HCT116 (cell line): ENCODE results near the gene UCN. TPM values are rescaled to one million over a fixed set of nuclear protein-coding genes. Genes with fewer than 3 reads are reported as not detected.

ENCODE experiments used
- ATAC-seq: fragments of 200-7000 bp; cut with Tn5 transposase; 2 replicates; pipeline ENCODE4 v1.9.1; 2020; ENCODE audit warnings: mild to moderate bottlenecking, moderate library complexity
- BruUV-seq: library from RNA; stranded (reverse); fragments of 400-500 nt; replicated peaks from 2 replicates; lab custom pipeline; 2021; lab: Mats Ljungman, UMichigan
- CTCF ChIA-PET: fragments of 300-600 bp; sonication (Branson Sonifier 250); formaldehyde crosslinking; loops from one replicate; lab custom pipeline; 2021; ENCODE audit warnings: antibody characterized with exemption; lab: Charles Lee
- POLR2A ChIA-PET: fragments of 300-600, 350-600 bp; sonication (Branson Sonifier 250); formaldehyde crosslinking; loops from one replicate; lab custom pipeline; 2021; ENCODE audit warnings: antibody characterized with exemption; lab: Charles Lee
- RAD21 ChIA-PET, 2 experiments: fragments of 300-600 bp; sonication (Branson Sonifier 250); formaldehyde crosslinking; loops; one replicate each; lab custom pipeline; 2023; ENCODE audit warnings: low total read pairs in 2 of 2; ENCODE audit not compliant: uncharacterized antibody in 2 of 2, unreplicated experiment in 2 of 2, low non-redundant PET in 1 of 2; lab: Charles Lee
- DNase-seq: peaks from one replicate; pipeline ENCODE4 v3.0.0-alpha.2; 2010; ENCODE audit warnings: low read depth, low spot score
- H2AFZ ChIP-seq: fragments of 200-600 bp; shearing (Covaris generic), sonication (generic); 2 replicates; pipeline ENCODE4 v1.6.1; 2017; ENCODE audit warnings: low read depth, mixed run types, mixed read lengths, antibody characterized with exemption, low read length; ENCODE audit not compliant: poor library complexity, severe bottlenecking
- H3K27ac ChIP-seq: 2 replicates; pipeline ENCODE4 v1.5.1; 2012; ENCODE audit warnings: low read depth, low read length
- H3K27me3 ChIP-seq: fragments of 200-600 bp; sonication (generic); 2 replicates; pipeline ENCODE4 v1.6.1; 2016; ENCODE audit warnings: mixed run types, low read length, mixed read lengths; ENCODE audit not compliant: insufficient read depth
- H3K36me3 ChIP-seq, 2 experiments: fragments of 200-500 bp in 1 of 2; fragments of 200-600 bp in 1 of 2; sonication (Bioruptor generic) in 1 of 2; sonication (generic) in 1 of 2; 2 replicates each; pipeline versions ENCODE4 v1.5.1 to v1.6.1; 2014 to 2016; ENCODE audit warnings: low read length in 2 of 2, inconsistent platforms in 1 of 2, mixed read lengths in 1 of 2, mixed run types in 1 of 2; ENCODE audit not compliant: insufficient read depth in 2 of 2, control insufficient read depth in 1 of 2
- H3K4me1 ChIP-seq, 2 experiments: fragments of 200-600 bp in 1 of 2; sonication (generic) in 1 of 2; 2 replicates each; pipeline versions ENCODE4 v1.5.1 to v1.6.1; 2012 to 2017; ENCODE audit warnings: low read length in 2 of 2, inconsistent platforms in 1 of 2, mild to moderate bottlenecking in 1 of 2, mixed read lengths in 1 of 2, mixed run types in 1 of 2, moderate library complexity in 1 of 2; ENCODE audit not compliant: insufficient read depth in 2 of 2, control insufficient read depth in 1 of 2
- H3K4me2 ChIP-seq: fragments of 200-600 bp; sonication (generic); 2 replicates; pipeline ENCODE4 v1.6.1; 2017; ENCODE audit warnings: mixed run types, low read length, mixed read lengths
- H3K4me3 ChIP-seq, 2 experiments: fragments of 200-600 bp in 1 of 2; sonication (generic) in 1 of 2; replicated peaks in 1 of 2; 2 replicates each; pipeline ENCODE4 v1.5.1; 2011 to 2016; ENCODE audit warnings: low read length in 2 of 2, control low read depth in 1 of 2, low read depth in 1 of 2, mild to moderate bottlenecking in 1 of 2, mixed read lengths in 1 of 2, mixed run types in 1 of 2
- H3K79me2 ChIP-seq: fragments of 200-600 bp; sonication (generic); 2 replicates; pipeline ENCODE4 v1.6.1; 2017; ENCODE audit warnings: mild to moderate bottlenecking, mixed run types, low read length, moderate library complexity, mixed read lengths; ENCODE audit not compliant: insufficient read depth
- H3K9ac ChIP-seq: fragments of 200-600 bp; sonication (generic); 2 replicates; pipeline ENCODE4 v1.6.1; 2016; ENCODE audit warnings: low read length, mixed read lengths
- H3K9me2 ChIP-seq: fragments of 200-600 bp; sonication (generic), shearing (Covaris generic); 2 replicates; pipeline ENCODE4 v1.6.1; 2017; ENCODE audit warnings: mixed run types, mild to moderate bottlenecking, moderate library complexity; ENCODE audit not compliant: insufficient read depth
- H3K9me3 ChIP-seq, 2 experiments: fragments of 200-500 bp in 1 of 2; fragments of 200-600 bp in 1 of 2; sonication (Bioruptor generic) in 1 of 2; sonication (generic) in 1 of 2; 2 replicates each; pipeline ENCODE4 v1.6.1; 2014 to 2017; ENCODE audit warnings: low read length in 2 of 2, mixed read lengths in 2 of 2, inconsistent platforms in 1 of 2, low read depth in 1 of 2, mild to moderate bottlenecking in 1 of 2, mixed run types in 1 of 2, moderate library complexity in 1 of 2; ENCODE audit not compliant: control insufficient read depth in 1 of 2, insufficient read depth in 1 of 2
- H4K20me1 ChIP-seq: fragments of 200-600 bp; sonication (generic), shearing (Covaris generic); 2 replicates; pipeline ENCODE4 v1.6.1; 2017; ENCODE audit warnings: mixed run types, mild to moderate bottlenecking, moderate library complexity; ENCODE audit not compliant: insufficient read depth
- ELF1 ChIP-seq: IDR thresholded peaks from 2 replicates; pipeline ENCODE4 v1.6.1; 2012; ENCODE audit warnings: low read depth, borderline replicate concordance
- SP1 ChIP-seq: IDR thresholded peaks from 2 replicates; pipeline ENCODE4 v1.6.1; 2012; ENCODE audit warnings: low read depth
- SRF ChIP-seq: IDR thresholded peaks from 2 replicates; pipeline ENCODE4 v1.6.1; 2012; ENCODE audit warnings: low read depth
- YY1 ChIP-seq: IDR thresholded peaks from 2 replicates; pipeline ENCODE4 v1.6.1; 2011; ENCODE audit warnings: low read length, low read depth, moderate library complexity, mild to moderate bottlenecking; ENCODE audit not compliant: insufficient replicate concordance; ENCODE audit errors: extremely low read depth
- ZFX ChIP-seq: fragments of 450-650 bp; IDR thresholded peaks from 2 replicates; pipeline ENCODE4 v1.6.1; 2017
- ZNF274 ChIP-seq: fragments of 200-500 bp; sonication (Bioruptor generic); IDR thresholded peaks from 2 replicates; pipeline ENCODE4 v1.6.1; 2014; ENCODE audit warnings: mild to moderate bottlenecking, low read depth, low read length, inconsistent platforms
- intact Hi-C: fragments of 100-400 bp; cut with micrococcal nuclease; formaldehyde crosslinking; loops from 2 replicates; pipeline ENCODE4 v1.10.0; 2022
- total RNA-seq: library from RNA; stranded (reverse); gene quantifications from one replicate; pipeline ENCODE4 v1.2.1, GENCODE V29; 2021; ENCODE audit not compliant: unreplicated experiment
- TF ChIP-seq, protein P1 (sequence below): IDR thresholded peaks from 2 replicates; pipeline ENCODE4 v1.6.1; 2012; ENCODE audit warnings: low read depth

UCN gene
- total RNA-seq, 1 experiment from 2014 or later, result 8.0 TPM

DNA sequence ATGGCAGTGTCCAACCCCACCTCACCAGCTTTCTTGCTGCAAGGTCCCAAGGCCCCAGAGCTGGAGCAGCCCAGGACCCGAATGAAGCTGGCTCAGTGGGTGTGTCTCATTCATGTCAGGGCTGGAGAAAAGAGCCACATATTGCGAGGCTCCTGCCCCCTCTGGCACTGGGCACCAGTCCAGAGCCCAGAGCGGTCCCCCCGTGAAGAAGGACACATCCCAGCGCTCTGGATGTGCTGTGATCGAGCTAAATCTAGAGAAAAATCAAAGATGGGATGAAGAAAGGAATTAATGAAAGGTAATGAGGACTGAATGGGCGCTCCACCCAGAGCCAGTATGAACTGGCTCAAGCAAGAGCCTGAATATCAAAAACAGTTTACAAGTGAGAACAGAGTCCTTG, 27.9 kb upstream of the UCN start:
- ChIA-PET POLR2A (no interaction called here), RAD21 (interaction anchor here in 1 of 2 experiments (0.6 kb wide), 1 partner anchor 89 kb away, joined by 3 read pairs; no protein-coding TSS in a partner anchor), CTCF (no interaction called here)
- TF ChIP-seq, protein P1, sequence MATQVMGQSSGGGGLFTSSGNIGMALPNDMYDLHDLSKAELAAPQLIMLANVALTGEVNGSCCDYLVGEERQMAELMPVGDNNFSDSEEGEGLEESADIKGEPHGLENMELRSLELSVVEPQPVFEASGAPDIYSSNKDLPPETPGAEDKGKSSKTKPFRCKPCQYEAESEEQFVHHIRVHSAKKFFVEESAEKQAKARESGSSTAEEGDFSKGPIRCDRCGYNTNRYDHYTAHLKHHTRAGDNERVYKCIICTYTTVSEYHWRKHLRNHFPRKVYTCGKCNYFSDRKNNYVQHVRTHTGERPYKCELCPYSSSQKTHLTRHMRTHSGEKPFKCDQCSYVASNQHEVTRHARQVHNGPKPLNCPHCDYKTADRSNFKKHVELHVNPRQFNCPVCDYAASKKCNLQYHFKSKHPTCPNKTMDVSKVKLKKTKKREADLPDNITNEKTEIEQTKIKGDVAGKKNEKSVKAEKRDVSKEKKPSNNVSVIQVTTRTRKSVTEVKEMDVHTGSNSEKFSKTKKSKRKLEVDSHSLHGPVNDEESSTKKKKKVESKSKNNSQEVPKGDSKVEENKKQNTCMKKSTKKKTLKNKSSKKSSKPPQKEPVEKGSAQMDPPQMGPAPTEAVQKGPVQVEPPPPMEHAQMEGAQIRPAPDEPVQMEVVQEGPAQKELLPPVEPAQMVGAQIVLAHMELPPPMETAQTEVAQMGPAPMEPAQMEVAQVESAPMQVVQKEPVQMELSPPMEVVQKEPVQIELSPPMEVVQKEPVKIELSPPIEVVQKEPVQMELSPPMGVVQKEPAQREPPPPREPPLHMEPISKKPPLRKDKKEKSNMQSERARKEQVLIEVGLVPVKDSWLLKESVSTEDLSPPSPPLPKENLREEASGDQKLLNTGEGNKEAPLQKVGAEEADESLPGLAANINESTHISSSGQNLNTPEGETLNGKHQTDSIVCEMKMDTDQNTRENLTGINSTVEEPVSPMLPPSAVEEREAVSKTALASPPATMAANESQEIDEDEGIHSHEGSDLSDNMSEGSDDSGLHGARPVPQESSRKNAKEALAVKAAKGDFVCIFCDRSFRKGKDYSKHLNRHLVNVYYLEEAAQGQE, result no peak
- DNase-seq (no peak), ATAC-seq (no peak)
- Histone ChIP-seq H3K9me2 (no peaks in the 10 kb centered on the region), H3K9me3 (no peaks in the 10 kb centered on the region), H2AFZ (no peak overlapping the region), H3K27me3 (no peaks in the 10 kb centered on the region), H3K79me2 (no peaks in the 10 kb centered on the region), H3K4me1 (no peaks in the 10 kb centered on the region), H3K4me3 (no peak overlapping the region), H3K27ac (no peak overlapping the region), H3K4me2 (no peak overlapping the region), H3K9ac (no peak overlapping the region), H3K36me3 (peaks cover 33 to 47% of the 10 kb centered on the region in 2 experiments; a peak in 3 of 4 replicates), H4K20me1 (no peaks in the 10 kb centered on the region)
- intact Hi-C loops, result no loop called here
- no TSS peak for BruUV-seq

DNA sequence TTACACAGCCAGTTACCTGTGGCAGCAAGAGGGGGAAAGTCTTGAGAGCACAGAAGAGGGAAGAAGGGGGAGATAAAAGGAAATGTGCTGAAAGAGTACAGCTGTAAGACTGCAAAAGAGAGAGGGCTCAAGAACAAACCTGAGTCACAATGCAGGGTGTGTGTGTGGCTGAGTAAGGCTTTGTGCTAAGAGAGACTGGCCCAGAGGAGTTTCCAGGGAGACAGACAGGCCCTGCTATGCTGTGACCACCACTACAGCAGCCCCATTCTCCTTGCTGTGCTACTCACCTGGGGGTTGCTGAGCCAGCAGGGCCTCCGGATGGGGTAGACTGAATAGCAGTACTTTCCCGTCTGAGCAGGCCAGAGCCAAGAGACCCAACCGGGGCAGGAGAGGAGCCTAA, 27.1 kb upstream of the UCN start:
- CTCF ChIA-PET, result no interaction called here
- ATAC-seq, result no peak
- no peaks in the 10 kb centered on the region for H3K79me2 ChIP-seq
- H3K36me3 ChIP-seq, result peaks cover 29 to 42% of the 10 kb centered on the region in 2 experiments; a peak in 3 of 4 replicates
- no peak overlapping the region for H3K4me3 ChIP-seq
- H3K27me3 ChIP-seq, result no peaks in the 10 kb centered on the region
- no peaks in the 10 kb centered on the region for H3K9me3 ChIP-seq
- H3K9me2 ChIP-seq, result no peaks in the 10 kb centered on the region
- POLR2A ChIA-PET, result no interaction called here
- H3K27ac ChIP-seq, result no peak overlapping the region
- H3K9ac ChIP-seq, result no peak overlapping the region
- no peak for DNase-seq
- intact Hi-C loops, result no loop called here
- H4K20me1 ChIP-seq, result no peaks in the 10 kb centered on the region
- H3K4me1 ChIP-seq, result no peaks in the 10 kb centered on the region
- no TSS peak for BruUV-seq
- TF ChIP-seq ZNF274, result no peak
- TF ChIP-seq SRF, result no peak
- no peak for TF ChIP-seq SP1
- TF ChIP-seq ELF1, result no peak
- TF ChIP-seq ZFX, result no peak
- no peak for TF ChIP-seq YY1
- TF ChIP-seq, all 23 proteins: peak for 0
- RAD21 ChIA-PET, result no interaction called here
- Histone ChIP-seq H3K4me2 (no peak overlapping the region), H2AFZ (no peak overlapping the region)
